Eye (tissue), 1 donor: Measurements from ENCODE around the gene MTFMT.
A peak's percentile ranks its signal among the peaks of the same experiment; 100 is the strongest.
"Not testable (repeated sequence)": the region's sequence is repeated elsewhere in the genome, so short reads cannot be mapped to it uniquely, and the experiment has no call there.

Experiments used
- DNase-seq: peaks from one replicate; pipeline ENCODE4 v3.0.0-alpha.2; 2015

The MTFMT gene

GRCh38 chr15:65028921-65029735 lies at the start of gene MTFMT:
Gene MTFMT, minus strand, starts transcription at chr15:65029639. Its CDS starts 26 bp downstream, at chr15:65029613.
- DNase-seq = peak; percentile 95

GRCh38 chr15:65077981-65078352 lies 48.5 kb upstream of the MTFMT start:
- peak; percentile 79 for DNase-seq

- no peak for DNase-seq
Measured at GRCh38 chr15:65077291-65077980, 48.0 kb upstream of the MTFMT start.

DNA sequence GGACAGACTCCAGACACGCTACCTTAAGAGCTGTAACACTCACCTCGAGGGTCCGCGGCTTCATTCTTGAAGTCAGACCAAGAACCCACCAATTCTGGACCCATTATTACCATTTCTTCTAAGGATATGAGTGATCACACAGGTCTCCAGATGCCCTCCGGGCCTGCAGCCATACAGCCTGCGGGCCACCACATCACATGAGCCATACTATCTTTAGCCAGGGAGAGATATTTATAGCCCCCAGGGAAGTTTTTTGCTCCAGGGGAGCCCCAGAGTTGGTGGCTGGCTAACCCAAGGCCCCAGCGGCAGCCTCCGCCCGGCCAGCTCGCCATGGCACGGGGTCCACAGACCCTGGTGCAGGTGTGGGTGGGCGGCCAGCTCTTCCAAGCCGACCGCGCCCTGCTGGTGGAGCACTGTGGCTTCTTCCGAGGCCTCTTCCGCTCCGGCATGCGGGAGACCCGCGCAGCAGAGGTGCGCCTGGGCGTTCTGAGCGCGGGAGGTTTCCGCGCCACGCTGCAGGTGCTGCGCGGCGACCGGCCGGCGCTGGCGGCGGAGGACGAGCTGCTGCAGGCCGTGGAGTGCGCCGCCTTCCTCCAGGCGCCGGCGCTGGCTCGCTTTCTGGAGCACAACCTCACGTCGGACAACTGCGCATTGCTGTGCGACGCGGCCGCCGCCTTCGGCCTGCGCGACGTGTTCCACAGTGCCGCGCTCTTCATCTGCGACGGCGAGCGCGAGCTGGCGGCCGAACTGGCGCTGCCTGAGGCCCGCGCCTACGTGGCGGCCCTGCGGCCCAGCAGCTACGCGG lies 47.2 kb upstream of the MTFMT start, which contains the start of gene KBTBD13:
Gene KBTBD13 (plus strand): TSS at position 261 of the 805 bp plus-strand sequence. CDS start 70 bp downstream, at position 331.
- no peak for DNase-seq

DNA sequence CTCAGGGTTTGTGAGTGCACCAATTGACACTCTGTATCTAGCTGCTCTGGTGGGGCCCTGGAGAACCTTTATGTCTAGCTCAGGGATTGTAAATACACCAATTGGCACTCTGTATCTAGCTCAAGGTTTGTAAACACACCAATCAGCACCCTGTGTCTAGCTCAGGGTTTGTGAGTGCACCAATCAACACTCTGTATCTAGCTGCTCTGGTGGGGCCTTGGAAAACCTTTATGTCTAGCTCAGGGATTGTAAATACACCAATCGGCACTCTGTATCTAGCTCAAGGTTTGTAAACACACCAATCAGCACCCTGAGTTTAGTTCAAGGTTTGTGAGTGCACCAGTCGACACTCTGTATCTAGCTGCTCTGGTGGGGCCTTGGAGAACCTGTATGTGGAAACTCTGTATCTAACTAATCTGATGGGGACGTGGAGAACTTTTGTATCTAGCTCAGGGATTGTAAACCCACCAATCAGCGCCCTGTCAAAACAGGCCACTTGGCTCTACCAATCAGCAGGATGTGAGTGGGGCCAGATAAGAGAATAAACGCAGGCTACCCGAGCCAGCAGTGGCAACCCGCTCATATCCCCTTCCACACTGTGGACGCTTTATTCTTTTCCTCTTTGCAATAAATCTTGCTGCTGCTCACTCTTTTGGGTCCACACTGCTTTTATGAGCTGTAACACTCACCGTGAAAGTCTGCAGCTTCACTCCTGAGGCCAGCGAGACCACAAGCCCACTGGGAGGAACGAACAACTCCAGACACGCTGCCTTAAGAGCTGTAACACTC lies 46.4 kb upstream of the MTFMT start:
- not testable (repeated sequence) for DNase-seq

- DNase-seq = not testable (repeated sequence)
Measured at GRCh38 chr15:65074946-65075345, 45.5 kb upstream of the MTFMT start.

- DNase-seq = no peak
Measured at GRCh38 chr15:65072617-65073016, 43.2 kb upstream of the MTFMT start.

GRCh38 chr15:65072027-65072426 lies 42.6 kb upstream of the MTFMT start:
- no peak for DNase-seq

DNA sequence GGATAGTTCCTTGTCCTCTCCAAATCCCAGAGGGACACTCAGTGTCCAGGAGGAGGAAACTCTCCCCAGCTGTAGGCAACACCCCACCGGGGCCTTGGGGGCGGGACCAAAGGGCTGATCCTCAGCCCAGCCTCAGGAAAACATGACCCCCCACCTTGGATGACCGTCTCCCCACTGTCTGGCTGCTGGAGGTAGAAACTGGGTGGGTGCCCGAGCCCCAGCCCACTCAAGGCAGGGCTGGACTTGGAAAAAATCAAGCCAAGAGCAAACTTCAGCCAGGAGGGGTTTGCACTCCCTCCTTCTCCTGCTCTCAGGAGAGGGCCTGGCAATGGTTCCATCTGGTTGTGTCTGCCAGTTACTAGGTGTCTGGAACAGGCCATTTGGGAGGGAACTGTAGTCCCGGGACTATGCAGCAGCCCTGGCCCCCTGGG lies 42.0 kb upstream of the MTFMT start:
- no peak for DNase-seq

- DNase-seq = no peak
Measured at GRCh38 chr15:65069779-65070546, 40.5 kb upstream of the MTFMT start.

DNA sequence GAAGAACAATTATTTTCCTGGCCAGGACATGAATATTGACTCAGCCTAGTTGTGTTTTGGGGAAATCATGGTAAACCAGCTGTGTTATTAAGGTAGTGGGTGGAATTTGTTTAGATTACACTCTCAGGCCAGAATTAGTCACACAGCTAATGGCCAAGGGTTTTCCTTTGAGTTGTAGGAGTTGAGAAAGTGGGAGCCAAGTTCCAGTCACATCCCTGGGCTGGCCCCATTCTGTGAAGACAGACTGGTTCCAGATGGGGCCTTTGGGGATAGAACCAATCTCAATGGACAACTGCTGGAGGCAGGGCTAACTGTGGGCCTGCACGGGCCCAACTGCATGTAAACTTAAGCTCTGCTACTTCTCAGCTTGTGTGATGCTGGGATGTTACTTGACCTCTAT lies 39.7 kb upstream of the MTFMT start:
- no peak for DNase-seq

- DNase-seq = no peak
Measured at GRCh38 chr15:65068403-65068788, 39.0 kb upstream of the MTFMT start.

- peak; percentile 37 for DNase-seq
Measured at GRCh38 chr15:65067645-65068402, 38.4 kb upstream of the MTFMT start, which contains the start of gene RASL12. Gene RASL12, minus strand, starts transcription at chr15:65067991. Its CDS starts 156 bp downstream, at chr15:65067835.

DNA sequence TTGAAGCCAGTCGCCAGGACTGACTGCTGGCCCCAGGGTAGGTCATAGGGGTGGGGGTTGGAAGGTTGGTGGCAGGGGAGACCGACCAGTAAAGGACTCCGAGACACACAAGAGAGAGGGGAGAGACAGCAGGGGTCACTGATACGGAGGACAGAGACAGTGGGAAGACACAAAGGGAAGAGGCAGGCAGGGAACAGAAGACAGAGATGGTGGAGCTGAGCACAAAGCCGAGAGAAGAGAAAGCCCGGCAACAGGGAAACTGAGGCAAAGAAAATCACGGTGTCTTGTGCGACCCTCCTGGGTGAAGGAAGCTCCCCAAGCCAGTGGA lies 37.8 kb upstream of the MTFMT start:
- peak; percentile 29 for DNase-seq

- peak; percentile 54 for DNase-seq
Measured at GRCh38 chr15:65066635-65067316, 37.3 kb upstream of the MTFMT start.

DNA sequence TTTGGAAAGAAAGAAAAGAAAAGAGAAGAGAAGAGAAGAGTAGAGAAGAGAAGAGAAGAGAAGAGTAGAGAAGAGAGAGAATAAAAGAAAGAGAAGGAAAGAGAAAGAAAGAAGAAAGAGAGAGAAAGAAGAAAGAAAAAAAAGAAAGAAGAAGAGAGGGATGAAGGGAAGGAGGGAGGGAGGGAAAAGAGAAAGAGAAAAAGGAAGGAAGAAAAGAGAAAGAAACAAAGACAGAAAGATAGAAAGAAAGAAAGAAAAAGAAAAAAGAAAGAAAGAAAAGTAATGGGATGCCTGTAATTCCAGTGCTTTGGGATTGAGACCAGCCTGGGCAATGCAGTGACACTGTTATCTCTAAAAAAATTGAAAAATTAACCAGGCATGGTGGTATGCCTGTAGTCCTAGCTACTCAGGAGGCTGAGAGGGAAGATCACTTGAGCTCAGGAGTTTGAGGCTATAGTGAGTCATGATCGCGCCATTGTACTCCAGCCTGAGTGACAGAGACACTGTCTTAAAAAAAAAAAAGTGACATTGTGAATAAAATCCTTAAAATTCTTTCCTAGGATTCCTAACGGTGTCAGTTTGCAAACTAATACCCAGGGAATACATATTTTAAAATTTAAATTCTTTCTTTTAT lies 36.7 kb upstream of the MTFMT start:
- no peak for DNase-seq

GRCh38 chr15:65062726-65063125 lies 33.3 kb upstream of the MTFMT start:
- no peak for DNase-seq

- no peak for DNase-seq
Measured at GRCh38 chr15:65062061-65062460, 32.6 kb upstream of the MTFMT start.

- no peak for DNase-seq
Measured at GRCh38 chr15:65060641-65061397, 31.4 kb upstream of the MTFMT start.
